ENCODE results near the gene CCL18.
"Not testable (repeated sequence)": the region's sequence is repeated elsewhere in the genome, so short reads cannot be mapped to it uniquely, and the experiment has no call there.

The CCL18 gene

GRCh38 chr17:36063786-36064541 is at the start of gene CCL18:
TSS of gene CCL18 (plus strand) at chr17:36064272. CDS start at chr17:36064343, 71 bp downstream.
- no peak for DNase-seq

DNA sequence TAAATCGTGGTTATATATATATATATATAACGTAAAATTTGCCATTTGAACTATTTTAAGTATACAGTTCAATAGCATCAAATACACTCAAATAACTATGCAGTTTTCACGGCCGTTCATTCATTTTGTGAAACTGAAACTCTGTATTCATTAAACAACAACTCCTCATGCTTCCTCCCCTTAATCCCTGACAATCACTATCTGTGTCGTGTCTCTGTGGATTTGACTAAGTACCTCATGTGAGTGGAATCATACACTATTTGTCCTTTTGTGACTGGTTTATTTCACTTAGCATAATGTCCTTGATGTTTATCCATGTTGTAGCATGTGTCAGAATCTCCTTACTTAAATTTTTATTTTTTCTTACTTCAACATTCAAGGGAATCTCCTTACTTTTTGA is 49.1 kb upstream of the CCL18 start:
- no peak for DNase-seq

DNA sequence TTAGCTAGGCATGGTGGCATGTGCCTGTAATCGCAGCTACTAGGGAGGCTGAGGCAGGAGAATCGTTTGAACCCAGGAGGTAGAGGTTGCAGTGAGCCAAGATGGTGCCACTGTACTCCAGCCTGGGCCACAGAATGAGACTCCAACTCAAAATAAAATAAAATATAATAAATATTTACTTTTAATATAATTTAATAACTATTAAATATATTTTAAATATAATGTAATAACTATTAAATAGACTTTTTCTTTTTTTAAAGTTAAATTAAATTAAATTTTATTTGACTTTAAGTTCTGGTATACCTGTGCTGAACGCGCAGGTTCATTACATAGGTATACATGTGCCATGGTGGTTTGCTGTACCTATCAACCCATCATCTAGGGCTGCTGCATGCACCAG is 48.2 kb upstream of the CCL18 start:
- DNase-seq = not testable (repeated sequence)

DNA sequence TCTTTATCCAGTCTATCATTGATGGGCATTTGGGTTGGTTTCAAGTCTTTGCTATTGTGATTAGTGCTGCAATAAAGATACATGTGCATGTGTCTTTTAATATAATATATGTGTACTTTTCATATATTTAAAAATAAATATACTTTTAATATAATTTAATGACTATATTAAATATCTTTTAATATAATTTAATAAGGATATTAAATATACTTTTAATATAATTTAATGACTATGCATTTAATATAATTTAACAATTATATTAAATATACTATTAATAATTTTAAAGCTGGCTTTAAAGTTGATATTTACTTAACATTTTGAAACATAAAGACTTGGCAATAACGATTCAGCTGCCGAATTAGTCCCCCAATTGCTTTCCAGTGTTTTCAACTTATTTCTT is 47.5 kb upstream of the CCL18 start:
- DNase-seq = no peak

DNA sequence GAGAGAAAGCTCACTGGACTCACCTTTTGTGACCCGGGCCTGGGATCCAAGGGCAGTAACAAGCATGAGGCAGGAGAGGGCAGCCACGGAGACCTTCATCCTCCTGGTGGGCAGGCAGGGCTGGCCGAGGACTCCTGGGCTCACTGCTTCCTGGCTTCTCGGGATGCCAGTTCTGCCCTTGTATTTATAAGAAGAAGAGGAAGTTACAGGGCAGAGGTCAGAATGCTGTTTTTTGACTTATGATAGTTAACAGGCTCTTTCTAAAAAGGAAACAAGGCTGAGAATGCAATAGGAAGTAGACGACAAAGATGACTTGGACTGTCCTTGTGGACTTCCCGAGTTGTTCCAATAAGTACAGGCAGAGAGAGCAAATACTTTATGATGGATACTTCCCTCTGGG is 46.3 kb upstream of the CCL18 start, which contains the start of gene CCL23:
Gene CCL23, minus strand, starts transcription at position 174 of the 400 bp plus-strand sequence. Its CDS starts 75 bp downstream, at position 99.
- DNase-seq = no peak

DNA sequence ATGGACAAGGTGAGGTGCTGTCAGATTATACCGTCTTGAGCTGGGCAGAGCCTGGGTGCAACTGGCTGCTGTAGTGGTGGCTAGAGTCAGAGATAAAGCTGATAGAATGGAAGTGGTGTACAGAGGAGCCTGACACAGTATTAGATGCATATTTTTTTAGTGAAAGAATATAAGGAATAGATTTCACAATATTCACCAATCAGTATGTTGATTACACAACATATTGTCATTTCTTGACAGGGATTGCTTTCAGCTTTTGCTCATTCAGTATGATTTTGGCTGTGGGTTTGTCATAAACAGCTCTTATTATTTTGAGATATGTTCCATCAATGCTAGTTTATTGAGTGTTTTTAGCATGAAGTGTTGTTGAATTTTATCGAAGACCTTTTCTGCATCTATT is 44.6 kb upstream of the CCL18 start:
- DNase-seq = no peak

DNA sequence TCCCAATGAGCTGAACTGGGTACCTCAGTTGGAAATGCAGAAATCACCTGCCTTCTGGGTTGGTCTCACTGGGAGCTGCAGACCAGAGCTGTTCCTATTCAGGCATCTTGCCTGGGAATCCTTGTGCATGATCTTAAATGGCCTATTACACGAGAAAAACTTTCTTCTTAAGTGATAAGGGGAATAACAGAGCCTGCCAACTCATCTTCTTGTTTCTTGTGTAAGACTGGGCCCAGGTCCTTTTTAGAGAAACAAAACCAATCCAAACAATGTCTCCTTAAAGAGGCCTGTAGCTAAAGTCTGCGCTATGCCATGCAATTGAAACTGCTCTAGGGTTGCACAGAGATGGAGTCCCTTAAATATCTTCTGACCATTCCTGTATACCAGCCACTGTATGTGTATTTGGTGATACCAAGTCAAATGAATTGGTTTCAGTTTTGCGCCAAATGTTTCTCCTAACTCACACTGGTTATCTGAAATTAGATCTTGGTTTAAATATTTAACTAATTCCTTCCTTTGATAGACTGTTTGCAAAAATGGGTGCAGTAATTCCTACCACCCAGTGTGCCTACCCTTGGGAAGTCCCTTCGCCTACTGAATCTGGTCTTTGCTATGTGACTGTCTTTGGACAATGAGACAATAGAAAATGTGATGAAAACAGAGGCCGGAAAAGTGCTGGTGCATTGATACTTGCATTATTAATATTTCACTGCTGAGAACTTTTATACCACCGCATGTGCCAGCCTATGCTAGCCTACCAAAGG is 39.8 kb upstream of the CCL18 start:
- DNase-seq = no peak

DNA sequence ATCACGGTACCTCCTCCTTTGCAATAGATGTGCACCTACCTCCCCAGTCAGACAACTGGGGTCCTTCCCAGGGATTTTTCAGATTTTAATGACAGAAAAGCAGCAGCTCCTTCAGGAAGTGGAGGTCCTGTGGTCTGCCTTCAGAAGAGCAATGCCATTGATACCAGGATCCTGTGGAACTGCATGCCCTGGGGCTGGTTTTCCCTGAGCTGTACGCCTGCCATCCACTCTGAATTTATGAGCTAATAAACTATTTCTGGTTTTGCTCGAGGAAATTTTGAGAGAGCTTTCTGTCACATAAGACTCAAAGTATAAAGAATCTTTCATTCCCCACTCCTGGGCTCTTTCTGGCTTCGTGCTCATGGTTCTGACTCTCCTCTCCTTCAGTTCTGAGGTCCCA is 36.3 kb upstream of the CCL18 start:
- no peak for DNase-seq

GRCh38 chr17:36030956-36031355 is 33.1 kb upstream of the CCL18 start:
- DNase-seq = no peak

DNA sequence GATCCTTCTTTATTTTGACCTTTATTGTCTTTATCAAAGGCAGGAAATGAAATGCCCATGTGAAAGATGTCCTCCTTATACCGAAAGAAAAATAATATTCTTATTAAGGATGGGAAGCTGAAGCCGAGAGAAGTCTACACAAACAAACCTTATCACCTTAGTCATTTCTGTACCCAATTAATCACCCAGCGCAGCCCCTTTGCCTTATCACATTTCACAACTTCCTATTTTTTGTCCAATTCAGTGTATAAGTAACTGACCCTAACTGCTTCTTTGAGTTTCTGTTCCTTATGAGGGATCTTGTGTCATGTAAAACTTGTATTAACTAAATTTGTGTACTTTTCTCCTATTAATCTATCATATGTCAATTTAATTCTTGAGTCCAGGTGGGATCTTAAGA is 29.9 kb upstream of the CCL18 start:
- no peak for DNase-seq

GRCh38 chr17:36036235-36036634 is 27.8 kb upstream of the CCL18 start:
- no peak for DNase-seq

DNA sequence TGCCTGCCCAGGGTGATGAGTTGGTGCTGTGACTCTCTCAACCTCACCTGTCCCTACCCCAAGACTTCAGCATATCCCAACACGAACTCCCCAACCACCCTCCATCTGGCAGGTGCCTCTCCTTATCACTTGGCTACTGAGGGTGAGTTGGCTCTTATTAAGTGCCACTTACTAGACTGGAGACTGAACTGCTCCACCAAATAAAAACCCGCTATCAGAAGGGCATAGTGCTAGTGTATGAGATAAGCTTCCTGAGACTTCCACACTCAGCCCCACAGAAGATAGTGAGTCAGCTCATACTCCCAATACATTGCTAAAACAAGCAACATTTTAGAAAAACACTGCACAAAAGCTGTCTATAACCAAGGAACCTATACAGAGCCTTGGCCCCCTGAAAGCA is 16.0 kb upstream of the CCL18 start:
- no peak for DNase-seq

- DNase-seq = no peak
Measured at GRCh38 chr17:36049643-36050042, 14.4 kb upstream of the CCL18 start.

DNA sequence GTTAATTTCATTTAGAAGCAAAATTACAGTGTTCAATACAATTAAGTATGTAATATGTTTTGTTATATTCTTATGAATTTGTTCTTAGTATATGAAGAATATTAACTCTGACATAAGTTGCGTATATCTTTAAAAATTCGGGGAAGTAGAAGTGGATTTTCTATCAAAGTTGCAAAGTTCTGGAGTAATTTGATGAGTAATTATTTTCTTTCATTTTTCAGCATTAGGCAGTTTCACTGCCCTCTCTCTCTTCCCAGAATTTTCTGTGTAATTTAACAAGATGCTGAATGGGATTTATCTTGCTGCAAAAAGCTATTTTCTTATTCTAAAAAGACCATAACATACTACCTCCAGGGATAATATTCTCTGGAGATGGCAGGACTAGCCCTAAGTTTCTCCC is 8.9 kb upstream of the CCL18 start:
- DNase-seq = no peak

- no peak for DNase-seq
Measured at GRCh38 chr17:36055921-36056520, 8.1 kb upstream of the CCL18 start.

DNA sequence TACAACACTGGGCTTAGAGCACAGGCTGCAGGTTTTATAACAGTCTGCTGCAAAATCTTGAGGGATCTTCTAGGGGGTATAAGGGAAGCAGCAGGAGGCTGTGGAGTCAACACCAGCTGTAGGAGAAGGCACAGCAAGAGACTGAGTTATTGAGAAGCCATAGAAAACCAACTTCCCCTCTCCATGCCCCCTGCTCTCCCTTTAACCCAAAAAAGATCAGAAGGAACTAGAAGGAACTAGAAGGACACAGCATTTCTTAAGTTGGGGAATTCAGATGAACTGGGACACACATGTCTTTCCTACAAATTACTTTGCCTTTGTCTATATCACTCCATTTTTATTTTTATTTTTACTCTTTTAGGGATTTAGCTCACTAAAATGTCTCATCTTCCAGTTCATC is 6.2 kb upstream of the CCL18 start:
- DNase-seq = no peak

GRCh38 chr17:36059406-36059805 is 4.7 kb upstream of the CCL18 start:
- no peak for DNase-seq

GRCh38 chr17:36060816-36061215 is 3.3 kb upstream of the CCL18 start:
- no peak for DNase-seq

GRCh38 chr17:36066365-36066985 is 2.4 kb downstream of the CCL18 start:
- DNase-seq = no peak

GRCh38 chr17:36068524-36068923 is 4.5 kb downstream of the CCL18 start:
- no peak for DNase-seq

GRCh38 chr17:36069136-36069535 is 5.1 kb downstream of the CCL18 start:
- no peak for DNase-seq

- DNase-seq = no peak
Measured at GRCh38 chr17:36070427-36070826, 6.4 kb downstream of the CCL18 start.

DNA sequence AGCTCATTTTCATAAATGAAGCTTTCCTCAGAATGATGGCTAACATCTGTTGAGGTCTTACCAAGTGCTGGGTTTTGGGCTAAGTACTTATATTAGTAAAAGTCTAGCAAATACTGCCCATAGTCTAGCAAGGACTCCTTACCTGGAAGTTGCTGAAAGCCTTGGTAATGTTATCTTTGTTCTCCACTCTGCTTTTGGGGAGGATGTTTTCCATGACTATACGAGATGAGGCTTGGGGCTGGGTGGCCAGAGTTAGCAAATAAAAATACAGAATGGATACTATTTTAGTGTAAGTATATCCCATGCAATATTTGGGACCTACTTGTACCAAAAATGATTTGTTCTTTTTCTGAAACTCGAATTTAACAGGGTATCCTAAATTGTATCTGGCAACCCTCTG is 7.7 kb downstream of the CCL18 start:
- DNase-seq = no peak
